Measurements from ENCODE around the gene IL22.

DNA sequence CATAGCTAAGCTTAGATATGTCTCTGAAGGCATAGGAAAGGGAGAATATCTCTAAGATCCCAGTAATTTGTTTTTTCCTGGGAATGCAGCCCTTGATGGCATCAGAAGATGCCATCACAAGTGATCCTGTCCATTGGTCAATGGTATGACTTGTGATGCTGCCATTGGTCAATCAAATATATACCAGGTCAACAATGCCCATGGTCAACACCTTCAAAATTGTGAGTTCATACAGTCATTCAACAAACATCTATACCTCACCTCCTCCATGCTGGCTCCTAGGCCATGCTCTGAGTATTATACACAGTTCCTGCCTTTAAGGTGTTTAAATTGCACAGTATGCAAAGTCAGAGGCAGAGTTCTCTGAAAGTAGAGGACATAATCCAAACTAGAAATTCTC is 19.3 kb upstream of the IL22 start:
- TF ChIP-seq, protein P1, sequence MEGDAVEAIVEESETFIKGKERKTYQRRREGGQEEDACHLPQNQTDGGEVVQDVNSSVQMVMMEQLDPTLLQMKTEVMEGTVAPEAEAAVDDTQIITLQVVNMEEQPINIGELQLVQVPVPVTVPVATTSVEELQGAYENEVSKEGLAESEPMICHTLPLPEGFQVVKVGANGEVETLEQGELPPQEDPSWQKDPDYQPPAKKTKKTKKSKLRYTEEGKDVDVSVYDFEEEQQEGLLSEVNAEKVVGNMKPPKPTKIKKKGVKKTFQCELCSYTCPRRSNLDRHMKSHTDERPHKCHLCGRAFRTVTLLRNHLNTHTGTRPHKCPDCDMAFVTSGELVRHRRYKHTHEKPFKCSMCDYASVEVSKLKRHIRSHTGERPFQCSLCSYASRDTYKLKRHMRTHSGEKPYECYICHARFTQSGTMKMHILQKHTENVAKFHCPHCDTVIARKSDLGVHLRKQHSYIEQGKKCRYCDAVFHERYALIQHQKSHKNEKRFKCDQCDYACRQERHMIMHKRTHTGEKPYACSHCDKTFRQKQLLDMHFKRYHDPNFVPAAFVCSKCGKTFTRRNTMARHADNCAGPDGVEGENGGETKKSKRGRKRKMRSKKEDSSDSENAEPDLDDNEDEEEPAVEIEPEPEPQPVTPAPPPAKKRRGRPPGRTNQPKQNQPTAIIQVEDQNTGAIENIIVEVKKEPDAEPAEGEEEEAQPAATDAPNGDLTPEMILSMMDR (IDR thresholded peaks at IDR 0.05; ENCODE audit: low read depth, low read length, missing input control): no peak
- TF ChIP-seq, protein P2, sequence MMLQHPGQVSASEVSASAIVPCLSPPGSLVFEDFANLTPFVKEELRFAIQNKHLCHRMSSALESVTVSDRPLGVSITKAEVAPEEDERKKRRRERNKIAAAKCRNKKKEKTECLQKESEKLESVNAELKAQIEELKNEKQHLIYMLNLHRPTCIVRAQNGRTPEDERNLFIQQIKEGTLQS (IDR thresholded peaks at IDR 0.05): no peak
- TF ChIP-seq JUND (IDR thresholded peaks at IDR 0.05): no peak
- TF ChIP-seq, protein P3, sequence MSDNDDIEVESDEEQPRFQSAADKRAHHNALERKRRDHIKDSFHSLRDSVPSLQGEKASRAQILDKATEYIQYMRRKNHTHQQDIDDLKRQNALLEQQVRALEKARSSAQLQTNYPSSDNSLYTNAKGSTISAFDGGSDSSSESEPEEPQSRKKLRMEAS (IDR thresholded peaks at IDR 0.05): no peak
- TF ChIP-seq, protein P4, sequence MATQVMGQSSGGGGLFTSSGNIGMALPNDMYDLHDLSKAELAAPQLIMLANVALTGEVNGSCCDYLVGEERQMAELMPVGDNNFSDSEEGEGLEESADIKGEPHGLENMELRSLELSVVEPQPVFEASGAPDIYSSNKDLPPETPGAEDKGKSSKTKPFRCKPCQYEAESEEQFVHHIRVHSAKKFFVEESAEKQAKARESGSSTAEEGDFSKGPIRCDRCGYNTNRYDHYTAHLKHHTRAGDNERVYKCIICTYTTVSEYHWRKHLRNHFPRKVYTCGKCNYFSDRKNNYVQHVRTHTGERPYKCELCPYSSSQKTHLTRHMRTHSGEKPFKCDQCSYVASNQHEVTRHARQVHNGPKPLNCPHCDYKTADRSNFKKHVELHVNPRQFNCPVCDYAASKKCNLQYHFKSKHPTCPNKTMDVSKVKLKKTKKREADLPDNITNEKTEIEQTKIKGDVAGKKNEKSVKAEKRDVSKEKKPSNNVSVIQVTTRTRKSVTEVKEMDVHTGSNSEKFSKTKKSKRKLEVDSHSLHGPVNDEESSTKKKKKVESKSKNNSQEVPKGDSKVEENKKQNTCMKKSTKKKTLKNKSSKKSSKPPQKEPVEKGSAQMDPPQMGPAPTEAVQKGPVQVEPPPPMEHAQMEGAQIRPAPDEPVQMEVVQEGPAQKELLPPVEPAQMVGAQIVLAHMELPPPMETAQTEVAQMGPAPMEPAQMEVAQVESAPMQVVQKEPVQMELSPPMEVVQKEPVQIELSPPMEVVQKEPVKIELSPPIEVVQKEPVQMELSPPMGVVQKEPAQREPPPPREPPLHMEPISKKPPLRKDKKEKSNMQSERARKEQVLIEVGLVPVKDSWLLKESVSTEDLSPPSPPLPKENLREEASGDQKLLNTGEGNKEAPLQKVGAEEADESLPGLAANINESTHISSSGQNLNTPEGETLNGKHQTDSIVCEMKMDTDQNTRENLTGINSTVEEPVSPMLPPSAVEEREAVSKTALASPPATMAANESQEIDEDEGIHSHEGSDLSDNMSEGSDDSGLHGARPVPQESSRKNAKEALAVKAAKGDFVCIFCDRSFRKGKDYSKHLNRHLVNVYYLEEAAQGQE (IDR thresholded peaks at IDR 0.05): no peak
- no peak for TF ChIP-seq TAF1 (conservative IDR thresholded peaks at IDR 0.05)
- TF ChIP-seq SP1 (IDR thresholded peaks at IDR 0.05): no peak
- no peak for TF ChIP-seq NR2F2 (IDR thresholded peaks at IDR 0.05)
- TF ChIP-seq, protein P5, sequence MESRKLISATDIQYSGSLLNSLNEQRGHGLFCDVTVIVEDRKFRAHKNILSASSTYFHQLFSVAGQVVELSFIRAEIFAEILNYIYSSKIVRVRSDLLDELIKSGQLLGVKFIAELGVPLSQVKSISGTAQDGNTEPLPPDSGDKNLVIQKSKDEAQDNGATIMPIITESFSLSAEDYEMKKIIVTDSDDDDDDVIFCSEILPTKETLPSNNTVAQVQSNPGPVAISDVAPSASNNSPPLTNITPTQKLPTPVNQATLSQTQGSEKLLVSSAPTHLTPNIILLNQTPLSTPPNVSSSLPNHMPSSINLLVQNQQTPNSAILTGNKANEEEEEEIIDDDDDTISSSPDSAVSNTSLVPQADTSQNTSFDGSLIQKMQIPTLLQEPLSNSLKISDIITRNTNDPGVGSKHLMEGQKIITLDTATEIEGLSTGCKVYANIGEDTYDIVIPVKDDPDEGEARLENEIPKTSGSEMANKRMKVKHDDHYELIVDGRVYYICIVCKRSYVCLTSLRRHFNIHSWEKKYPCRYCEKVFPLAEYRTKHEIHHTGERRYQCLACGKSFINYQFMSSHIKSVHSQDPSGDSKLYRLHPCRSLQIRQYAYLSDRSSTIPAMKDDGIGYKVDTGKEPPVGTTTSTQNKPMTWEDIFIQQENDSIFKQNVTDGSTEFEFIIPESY (IDR thresholded peaks at IDR 0.05): no peak
- no peak for TF ChIP-seq RAD21 (IDR thresholded peaks at IDR 0.05)
- TF ChIP-seq YY1 (IDR thresholded peaks at IDR 0.05): no peak
